Measurements from ENCODE around the gene MAN1B1.

- TF ChIP-seq CTCF (conservative IDR thresholded peaks at IDR 0.05) = no peak
- no peak for TF ChIP-seq ZFX (IDR thresholded peaks at IDR 0.05)
Observed at GRCh38 chr9:137056739-137057415, 29.9 kb upstream of the MAN1B1 start.

All from C4-2B (cell line).